B cell (primary cell): Measurements from ENCODE around the gene ULK4. TPM values are rescaled to one million over a fixed set of nuclear protein-coding genes. Genes with fewer than 3 reads are reported as not detected.

Source experiments
- ATAC-seq: fragments of 200-7000 bp; cut with Tn5 transposase; one replicate; pipeline ENCODE4 v1.10.0; 2021; ENCODE audit warnings: low read depth, mild to moderate bottlenecking, moderate number of reproducible peaks, moderate library complexity
- CTCF ChIA-PET: fragments of 350-600 bp; sonication (Branson Sonifier 250); formaldehyde crosslinking; loops from one replicate; lab custom pipeline; 2021; ENCODE audit warnings: antibody characterized with exemption, inconsistent platforms; lab: Charles Lee
- POLR2A ChIA-PET: fragments of 350-600 bp; sonication (Branson Sonifier 250); formaldehyde crosslinking; loops from one replicate; lab custom pipeline; 2021; ENCODE audit warnings: antibody characterized with exemption; lab: Charles Lee
- DNase-seq: peaks from one replicate; pipeline ENCODE4 v3.0.0; 2013
- H2AFZ ChIP-seq: 2 replicates; pipeline ENCODE4 v1.6.1; 2012; ENCODE audit warnings: mild to moderate bottlenecking, low read depth, low read length; ENCODE audit not compliant: insufficient read depth, poor library complexity, severe bottlenecking
- H3K27ac ChIP-seq, 2 donors: 1 replicate in 1 of 2; 2 replicates in 1 of 2; pipeline ENCODE4 v1.5.1; 2012 to 2013; ENCODE audit warnings: low read length in 2 of 2, mild to moderate bottlenecking in 2 of 2, moderate library complexity in 1 of 2
- H3K27me3 ChIP-seq, 4 experiments: fragments of 200-600 bp in 1 of 4; sonication (generic) in 1 of 4; replicated peaks in 1 of 4; 1 replicate in 2 of 4; 2 replicates in 2 of 4; pipeline versions ENCODE4 v1.6.1 to v1.7.0; 2013 to 2016; ENCODE audit warnings: low read length in 3 of 4, mild to moderate bottlenecking in 2 of 4, mixed read lengths in 1 of 4, moderate library complexity in 1 of 4; ENCODE audit not compliant: insufficient read depth in 4 of 4, control insufficient read depth in 3 of 4; ENCODE audit errors: control extremely low read depth in 1 of 4
- H3K36me3 ChIP-seq, 2 experiments: replicated peaks in 1 of 2; 1 replicate in 1 of 2; 2 replicates in 1 of 2; pipeline versions ENCODE4 v1.6.1 to v1.7.1; 2013; ENCODE audit warnings: low read length in 1 of 2; ENCODE audit not compliant: insufficient read depth in 2 of 2, control insufficient read depth in 1 of 2; ENCODE audit errors: control extremely low read depth in 1 of 2, extremely low read depth in 1 of 2
- H3K4me1 ChIP-seq, 2 donors: fragments of 200-600 bp in 1 of 2; sonication (generic) in 1 of 2; 1 replicate in 1 of 2; 2 replicates in 1 of 2; pipeline versions ENCODE4 v1.5.1 to v1.6.1; 2013 to 2017; ENCODE audit warnings: low read length in 2 of 2; ENCODE audit not compliant: control insufficient read depth in 2 of 2, insufficient read depth in 2 of 2
- H3K4me2 ChIP-seq: replicated peaks from 2 replicates; pipeline ENCODE3; 2012; ENCODE audit warnings: mild to moderate bottlenecking, low read depth, low read length; ENCODE audit not compliant: poor library complexity, severe bottlenecking
- H3K4me3 ChIP-seq, 5 experiments: fragments of 200-600 bp in 1 of 5; sonication (generic) in 1 of 5; 1 replicate in 3 of 5; 2 replicates in 2 of 5; pipeline versions ENCODE4 v1.5.1 to v1.7.0; 2011 to 2016; ENCODE audit warnings: low read length in 4 of 5, mild to moderate bottlenecking in 4 of 5, low read depth in 2 of 5, control low read depth in 1 of 5, moderate library complexity in 1 of 5; ENCODE audit not compliant: insufficient read depth in 1 of 5; ENCODE audit errors: control extremely low read depth in 1 of 5, extremely low read depth in 1 of 5
- H3K79me2 ChIP-seq: fragments of 200-600 bp; sonication (generic); one replicate; pipeline ENCODE4 v1.6.0; 2016; ENCODE audit warnings: low read length; ENCODE audit not compliant: control insufficient read depth, insufficient read depth
- H3K9ac ChIP-seq: fragments of 200-600 bp; sonication (generic); 2 replicates; pipeline ENCODE4 v1.6.1; 2017; ENCODE audit warnings: mild to moderate bottlenecking, low read length, moderate library complexity
- H3K9me3 ChIP-seq, 3 donors: one replicate each; pipeline versions ENCODE4 v1.6.1 to v1.7.1; 2013; ENCODE audit warnings: low read length in 2 of 3; ENCODE audit not compliant: control insufficient read depth in 2 of 3, insufficient read depth in 1 of 3; ENCODE audit errors: control extremely low read depth in 1 of 3
- H4K20me1 ChIP-seq: 2 replicates; pipeline ENCODE4 v1.6.0; 2012; ENCODE audit warnings: mild to moderate bottlenecking, low read length; ENCODE audit not compliant: insufficient read depth, control insufficient read depth, poor library complexity, severe bottlenecking
- H3K27ac Mint-ChIP-seq: one replicate; pipeline ENCODE4 v1.8.0; 2021; ENCODE audit warnings: mixed read lengths
- H3K27me3 Mint-ChIP-seq: one replicate; pipeline ENCODE4 v1.8.0; 2021; ENCODE audit warnings: mixed read lengths
- H3K4me1 Mint-ChIP-seq: one replicate; pipeline ENCODE4 v1.8.0; 2021; ENCODE audit warnings: mixed read lengths
- H3K4me3 Mint-ChIP-seq: one replicate; pipeline ENCODE4 v1.8.0; 2021; ENCODE audit warnings: mixed read lengths
- H3K9me3 Mint-ChIP-seq: one replicate; pipeline ENCODE4 v1.8.0; 2022; ENCODE audit warnings: mixed read lengths; ENCODE audit not compliant: insufficient read depth
- EZH2 ChIP-seq: IDR thresholded peaks from 2 replicates; pipeline ENCODE4 v1.6.1; 2012; ENCODE audit warnings: borderline replicate concordance, low read depth, mild to moderate bottlenecking, moderate library complexity, low read length; ENCODE audit not compliant: insufficient read depth, poor library complexity, severe bottlenecking
- WGBS: methylation state at CpG from one replicate; pipeline ENCODE4 v1.1.5; 2013; ENCODE audit warnings: missing lambda C conversion rate; ENCODE audit not compliant: insufficient coverage; 5-methylcytosine and 5-hydroxymethylcytosine counted together
- intact Hi-C: fragments of 100-400 bp; cut with micrococcal nuclease; formaldehyde crosslinking; loops from one replicate; pipeline ENCODE4 v1.10.0; 2022
- polyA plus RNA-seq: library from polyadenylated mRNA; depleted of rRNA; stranded (reverse); fragments of >200 nt; gene quantifications from 2 replicates; pipeline ENCODE4 v1.2.3, GENCODE V29; 2012
- total RNA-seq, 2 donors: library from RNA; stranded (reverse); fragments of 120-200 nt in 1 of 2; gene quantifications; 1 replicate in 1 of 2; 2 replicates in 1 of 2; pipeline versions ENCODE4 v1.2.3 to v1.2.4, GENCODE V29; 2013 to 2022
- TF ChIP-seq, protein P1 (sequence below): fragments of 200-600 bp; IDR thresholded peaks from one replicate; pipeline ENCODE4 v1.8.0; 2022; ENCODE audit warnings: antibody characterized with exemption, mild to moderate bottlenecking

Gene ULK4
- total and polyA plus RNA-seq, 2 donors (not counting 1 experiment from before 2014, with no cell fraction given) = 5.2 to 33.7 TPM

DNA sequence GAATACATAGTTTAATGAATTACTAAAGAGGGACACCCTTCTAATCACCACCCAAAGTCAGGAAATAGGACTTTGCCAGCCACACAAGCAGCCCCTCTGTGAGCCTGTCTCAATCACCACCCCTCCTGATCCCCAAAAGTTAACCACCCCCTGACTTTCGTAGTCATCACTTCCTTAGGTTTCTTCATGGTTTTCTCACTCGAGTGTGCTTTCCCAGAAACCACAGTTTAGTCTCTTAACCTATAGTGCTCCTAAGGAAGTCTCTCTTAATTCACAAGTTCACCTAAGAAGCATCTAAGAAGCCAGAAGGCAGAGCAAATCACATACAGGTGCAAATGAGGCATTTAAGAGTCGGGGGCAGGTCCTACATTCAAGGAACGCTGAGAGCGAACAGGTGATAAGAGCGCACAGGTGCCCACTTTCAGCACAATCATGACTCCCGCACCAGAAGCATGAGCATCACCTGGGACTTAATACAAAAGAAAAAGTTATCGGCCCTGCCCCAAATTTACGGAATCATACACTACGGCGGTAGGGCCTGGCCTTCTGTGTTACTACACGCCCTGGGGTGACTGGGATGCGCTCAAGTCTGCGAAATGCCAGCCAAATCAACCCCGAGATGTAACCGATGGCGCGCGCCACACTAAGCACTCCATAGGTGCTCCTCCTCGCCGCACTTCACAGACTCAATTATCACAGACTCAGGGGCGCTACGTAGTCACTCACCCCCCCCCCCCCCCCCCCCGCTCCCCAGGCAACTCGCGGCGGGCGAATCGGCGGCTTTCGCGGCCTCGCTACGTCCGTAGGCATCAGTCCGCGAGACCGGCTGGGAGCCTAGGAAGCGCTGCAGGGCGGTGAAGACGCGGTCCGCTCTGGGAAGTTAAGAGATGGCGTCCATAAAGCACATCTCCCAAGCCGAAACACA, 815 bp downstream of the ULK4 start:
- no peaks in the 10 kb centered on the region for H3K27me3 Mint-ChIP-seq
- Histone ChIP-seq H3K27ac (peak overlapping the region; percentile 90 to 99), H4K20me1 (no peaks in the 10 kb centered on the region), H3K4me3 (peak overlapping the region; percentile 75 to 92 (median 88)), H3K9me3 (no peaks in the 10 kb centered on the region), H3K9ac (peak overlapping the region; percentile 88), H3K79me2 (peaks cover 17% of the 10 kb centered on the region), H3K4me2 (peak overlapping the region; percentile 74), H3K4me1 (peaks cover 10 to 16% of the 10 kb centered on the region in 2 donors), H2AFZ (peak overlapping the region; percentile 75), H3K27me3 (no peaks in the 10 kb centered on the region), H3K36me3 (no peaks in the 10 kb centered on the region)
- DNase-seq = no peak
- ChIA-PET POLR2A (interaction anchor here (1.1 to 1.3 kb wide), 3 partner anchors 52 to 120 kb away, joined by 3 to 15 read pairs (median 4); no protein-coding TSS in a partner anchor), CTCF (interaction anchor here (1.0 to 2.1 kb wide), 8 partner anchors 48 to 230 kb away, joined by 3 to 31 read pairs (median 6); partner anchors contain the start of gene TRAK1)
- under 1% methylated on average over 44 of the region's 45 CpGs for WGBS
- H3K4me1 Mint-ChIP-seq = peaks cover 19% of the 10 kb centered on the region
- H3K27ac Mint-ChIP-seq = peak overlapping the region; percentile 99
- H3K9me3 Mint-ChIP-seq = no peaks in the 10 kb centered on the region
- TF ChIP-seq EZH2 = no peak
- TF ChIP-seq, protein P1, sequence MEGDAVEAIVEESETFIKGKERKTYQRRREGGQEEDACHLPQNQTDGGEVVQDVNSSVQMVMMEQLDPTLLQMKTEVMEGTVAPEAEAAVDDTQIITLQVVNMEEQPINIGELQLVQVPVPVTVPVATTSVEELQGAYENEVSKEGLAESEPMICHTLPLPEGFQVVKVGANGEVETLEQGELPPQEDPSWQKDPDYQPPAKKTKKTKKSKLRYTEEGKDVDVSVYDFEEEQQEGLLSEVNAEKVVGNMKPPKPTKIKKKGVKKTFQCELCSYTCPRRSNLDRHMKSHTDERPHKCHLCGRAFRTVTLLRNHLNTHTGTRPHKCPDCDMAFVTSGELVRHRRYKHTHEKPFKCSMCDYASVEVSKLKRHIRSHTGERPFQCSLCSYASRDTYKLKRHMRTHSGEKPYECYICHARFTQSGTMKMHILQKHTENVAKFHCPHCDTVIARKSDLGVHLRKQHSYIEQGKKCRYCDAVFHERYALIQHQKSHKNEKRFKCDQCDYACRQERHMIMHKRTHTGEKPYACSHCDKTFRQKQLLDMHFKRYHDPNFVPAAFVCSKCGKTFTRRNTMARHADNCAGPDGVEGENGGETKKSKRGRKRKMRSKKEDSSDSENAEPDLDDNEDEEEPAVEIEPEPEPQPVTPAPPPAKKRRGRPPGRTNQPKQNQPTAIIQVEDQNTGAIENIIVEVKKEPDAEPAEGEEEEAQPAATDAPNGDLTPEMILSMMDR = no peak
- ATAC-seq = peak; percentile 18
- intact Hi-C loops = loop anchor here (2.0 to 5.0 kb wide), 3 partner anchors 121 to 1338 kb away; no protein-coding TSS in a partner anchor
- H3K4me3 Mint-ChIP-seq = peak overlapping the region; percentile 98

DNA sequence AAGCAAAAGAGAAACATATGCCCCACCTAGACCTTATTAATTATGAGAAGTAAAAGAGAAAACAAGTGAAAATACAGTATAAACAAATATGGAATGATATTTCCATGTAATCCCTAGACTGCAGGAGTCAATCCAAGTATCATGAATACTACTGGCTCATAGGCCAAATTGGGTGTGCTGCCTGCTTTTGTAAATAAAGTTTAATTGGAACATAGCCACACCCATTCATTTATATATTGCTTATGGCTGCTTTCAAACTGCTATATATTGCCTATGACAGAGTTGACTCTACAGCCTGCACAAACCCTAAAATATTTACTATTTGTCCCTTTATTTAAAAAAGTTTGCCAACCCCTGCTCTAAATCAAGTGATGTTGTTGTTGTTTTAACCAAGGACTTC, 5.3 kb downstream of the ULK4 start:
- Histone ChIP-seq H2AFZ (no peak overlapping the region), H3K4me1 (peaks cover 6 to 9% of the 10 kb centered on the region in 2 donors), H3K27me3 (no peaks in the 10 kb centered on the region), H3K79me2 (peaks cover 37% of the 10 kb centered on the region), H3K9me3 (no peaks in the 10 kb centered on the region), H3K4me3 (no peak overlapping the region), H3K27ac (no peak overlapping the region), H4K20me1 (no peaks in the 10 kb centered on the region), H3K9ac (no peak overlapping the region), H3K4me2 (no peak overlapping the region), H3K36me3 (peaks cover 2 to 4% of the 10 kb centered on the region in 2 experiments)
- ATAC-seq (no peak), DNase-seq (no peak)
- peaks cover 12% of the 10 kb centered on the region for H3K4me1 Mint-ChIP-seq
- H3K9me3 Mint-ChIP-seq = no peaks in the 10 kb centered on the region
- no peak overlapping the region for H3K27ac Mint-ChIP-seq
- TF ChIP-seq EZH2 = no peak
- TF ChIP-seq, protein P1 = no peak
- ChIA-PET POLR2A (no interaction called here), CTCF (no interaction called here)
- no peaks in the 10 kb centered on the region for H3K27me3 Mint-ChIP-seq
- intact Hi-C loops = no loop called here
- no peak overlapping the region for H3K4me3 Mint-ChIP-seq
